Neutrophil (primary cell): ENCODE data around the gene SLC38A11.
"Not testable (repeated sequence)": the region's sequence is repeated elsewhere in the genome, so short reads cannot be mapped to it uniquely, and the experiment has no call there.

Source experiments
- H3K27ac ChIP-seq: fragments of 200-600 bp; sonication (generic); 2 replicates; pipeline ENCODE4 v1.5.1; 2016; ENCODE audit warnings: mild to moderate bottlenecking, moderate library complexity
- H3K27me3 ChIP-seq: fragments of 200-600 bp; sonication (generic); 2 replicates; pipeline ENCODE4 v1.6.0; 2016; ENCODE audit warnings: mild to moderate bottlenecking
- H3K36me3 ChIP-seq: fragments of 200-600 bp; sonication (generic); 2 replicates; pipeline ENCODE4 v1.5.1; 2017
- H3K4me1 ChIP-seq, 2 experiments: fragments of 200-600 bp in 1 of 2; sonication (generic) in 1 of 2; 1 replicate in 1 of 2; 2 replicates in 1 of 2; pipeline versions ENCODE4 v1.5.1 to v1.6.1; 2013 to 2016; ENCODE audit warnings: low read depth in 1 of 2, low read length in 1 of 2, mild to moderate bottlenecking in 1 of 2, moderate library complexity in 1 of 2; ENCODE audit not compliant: control insufficient read depth in 1 of 2, insufficient read depth in 1 of 2
- H3K4me3 ChIP-seq, 2 experiments: fragments of 200-600 bp in 1 of 2; sonication (generic) in 1 of 2; 1 replicate in 1 of 2; 2 replicates in 1 of 2; pipeline ENCODE4 v1.5.1; 2013 to 2016; ENCODE audit warnings: low read depth in 1 of 2, low read length in 1 of 2, mild to moderate bottlenecking in 1 of 2, moderate library complexity in 1 of 2
- H3K9me3 ChIP-seq: fragments of 200-600 bp; sonication (generic); 2 replicates; pipeline ENCODE4 v1.5.1; 2016
- CTCF ChIP-seq: fragments of 200-600 bp; sonication (generic); IDR thresholded peaks from 2 replicates; pipeline ENCODE4 v1.5.1; 2016; ENCODE audit warnings: antibody characterized with exemption

Gene SLC38A11

GRCh38 chr2:164869420-164869772 lies 85.9 kb downstream of the SLC38A11 start:
- Histone ChIP-seq H3K27me3 (no peaks in the 10 kb centered on the region), H3K4me1 (no peaks in the 10 kb centered on the region), H3K9me3 (no peaks in the 10 kb centered on the region), H3K36me3 (no peaks in the 10 kb centered on the region), H3K4me3 (no peak overlapping the region), H3K27ac (no peak overlapping the region)
- no peak for TF ChIP-seq CTCF

- Histone ChIP-seq H3K4me1 (no peaks in the 10 kb centered on the region), H3K36me3 (no peaks in the 10 kb centered on the region), H3K4me3 (no peak overlapping the region), H3K9me3 (no peaks in the 10 kb centered on the region), H3K27me3 (no peaks in the 10 kb centered on the region), H3K27ac (no peak overlapping the region)
- no peak for TF ChIP-seq CTCF
Measured at GRCh38 chr2:164868563-164869419, 86.5 kb downstream of the SLC38A11 start.

GRCh38 chr2:164867779-164868397 lies 87.4 kb downstream of the SLC38A11 start:
- Histone ChIP-seq H3K27me3 (no peaks in the 10 kb centered on the region), H3K4me3 (no peak overlapping the region), H3K9me3 (no peaks in the 10 kb centered on the region), H3K36me3 (no peaks in the 10 kb centered on the region), H3K27ac (no peak overlapping the region), H3K4me1 (no peaks in the 10 kb centered on the region)
- TF ChIP-seq CTCF, result no peak

GRCh38 chr2:164866381-164866780 lies 88.9 kb downstream of the SLC38A11 start:
- not testable (repeated sequence) for H3K27ac ChIP-seq, H3K4me3 ChIP-seq, H3K27me3 ChIP-seq, H3K4me1 ChIP-seq, H3K36me3 ChIP-seq, H3K9me3 ChIP-seq

- H3K27ac ChIP-seq, result no peak overlapping the region
- no peak for TF ChIP-seq CTCF
Measured at GRCh38 chr2:164860694-164861042, 94.7 kb downstream of the SLC38A11 start.

GRCh38 chr2:164859906-164860693 lies 95.2 kb downstream of the SLC38A11 start:
- H3K9me3 ChIP-seq, H3K4me3 ChIP-seq, H3K36me3 ChIP-seq, H3K4me1 ChIP-seq, H3K27me3 ChIP-seq, H3K27ac ChIP-seq: not testable (repeated sequence)

More at GRCh38 chr2:164860694-164861042, 94.7 kb downstream of the SLC38A11 start:
- H3K9me3 ChIP-seq, result no peaks in the 10 kb centered on the region
- H3K27me3 ChIP-seq, result no peaks in the 10 kb centered on the region
- no peaks in the 10 kb centered on the region for H3K36me3 ChIP-seq
- H3K4me3 ChIP-seq, result no peak overlapping the region
- no peaks in the 10 kb centered on the region for H3K4me1 ChIP-seq
